HepG2 (cell line): ENCODE measurements around the gene CAB39. TPM values are rescaled to one million over a fixed set of nuclear protein-coding genes. Genes with fewer than 3 reads are reported as not detected.

Experiments
- ATAC-seq: fragments of 200-7000 bp; cut with Tn5 transposase; 3 replicates; pipeline ENCODE4 v1.9.1; 2020; ENCODE audit warnings: mild to moderate bottlenecking, moderate library complexity
- BruUV-seq: library from RNA; stranded (reverse); fragments of 400-500 nt; replicated peaks from 2 replicates; lab custom pipeline; 2021; lab: Mats Ljungman, UMichigan
- CTCF ChIA-PET: fragments of 300-600 bp; formaldehyde crosslinking; extraction: SDS; loops from one replicate; lab custom pipeline; 2021; ENCODE audit warnings: low total read pairs, inconsistent platforms, low intra/inter-chr PET ratio; lab: Yijun Ruan, JAX
- POLR2A ChIA-PET: fragments of 350-600 bp; sonication (Branson Sonifier 250); formaldehyde crosslinking; loops from one replicate; lab custom pipeline; 2020; ENCODE audit warnings: antibody characterized with exemption, inconsistent platforms; lab: Yijun Ruan, JAX
- DNase-seq: peaks from one replicate; pipeline ENCODE4 v3.0.0-alpha.2; 2015; ENCODE audit warnings: low spot score
- FAIRE-seq: peaks from 3 replicates; lab custom pipeline; 2011; peaks lifted over from hg19 to GRCh38; lab: Jason Lieb, UNC
- H2AFZ ChIP-seq: one replicate; pipeline ENCODE4 v1.6.1; 2011; ENCODE audit warnings: low read length, inconsistent platforms
- H3K27ac ChIP-seq: fragments of 300-600 bp; 3 replicates; pipeline ENCODE4 v1.8.0; 2011; ENCODE audit warnings: mixed run types, mild to moderate bottlenecking, mixed read lengths, low read length, inconsistent platforms; ENCODE audit not compliant: insufficient read depth; ENCODE audit errors: extremely low read length
- H3K27me3 ChIP-seq, 2 experiments: fragments of 200-600 bp in 1 of 2; 2 replicates in 1 of 2; 3 replicates in 1 of 2; pipeline versions ENCODE4 v1.6.0 to v1.8.0; 2011; ENCODE audit warnings: low read length in 2 of 2, mild to moderate bottlenecking in 2 of 2, moderate library complexity in 2 of 2, inconsistent platforms in 1 of 2; ENCODE audit not compliant: insufficient read depth in 2 of 2, control insufficient read depth in 1 of 2
- H3K36me3 ChIP-seq, 2 experiments: fragments of 200-600 bp in 1 of 2; replicated peaks in 1 of 2; 2 replicates in 1 of 2; 3 replicates in 1 of 2; pipeline versions ENCODE4 v1.5.1 to v1.8.0; 2011; ENCODE audit warnings: low read length in 2 of 2, inconsistent platforms in 1 of 2; ENCODE audit not compliant: insufficient read depth in 2 of 2, control insufficient read depth in 1 of 2
- H3K4me1 ChIP-seq: 2 replicates; pipeline ENCODE4 v1.5.1; 2012; ENCODE audit warnings: low read length, inconsistent platforms; ENCODE audit not compliant: insufficient read depth
- H3K4me2 ChIP-seq: 2 replicates; pipeline ENCODE4 v1.6.0; 2011; ENCODE audit warnings: low read depth, low read length, inconsistent platforms
- H3K4me3 ChIP-seq, 3 experiments: fragments of 200-600 bp in 1 of 3; sonication (generic), shearing (Covaris generic) in 1 of 3; replicated peaks in 1 of 3; 2 replicates each; pipeline ENCODE4 v1.5.1; 2011 to 2016; ENCODE audit warnings: low read length in 3 of 3, inconsistent platforms in 2 of 3, low read depth in 2 of 3, mild to moderate bottlenecking in 2 of 3, control low read depth in 1 of 3, mixed read lengths in 1 of 3; ENCODE audit not compliant: insufficient read depth in 1 of 3
- H3K79me2 ChIP-seq: one replicate; pipeline ENCODE4 v1.6.1; 2011; ENCODE audit warnings: low read length, inconsistent platforms; ENCODE audit not compliant: insufficient read depth
- H3K9ac ChIP-seq: 2 replicates; pipeline ENCODE4 v1.6.0; 2011; ENCODE audit warnings: mild to moderate bottlenecking, low read depth, low read length, inconsistent platforms; ENCODE audit not compliant: insufficient read depth
- H3K9me3 ChIP-seq: 2 replicates; pipeline ENCODE4 v1.5.1; 2012; ENCODE audit warnings: mild to moderate bottlenecking, low read length
- H4K20me1 ChIP-seq: 2 replicates; pipeline ENCODE4 v1.6.0; 2011; ENCODE audit warnings: inconsistent platforms, mild to moderate bottlenecking, low read length, moderate library complexity; ENCODE audit not compliant: insufficient read depth
- AHR ChIP-seq: IDR thresholded peaks from 2 replicates; pipeline ENCODE4 v1.6.1; 2018; ENCODE audit warnings: missing genetic modification reagents, missing compliant biosample characterization
- ASH2L ChIP-seq: fragments of 300-600, 200-600 bp; sonication (generic); IDR thresholded peaks from 2 replicates; pipeline ENCODE4 v1.7.0; 2017; ENCODE audit warnings: low read depth, mild to moderate bottlenecking, moderate library complexity, mixed read lengths, low read length; ENCODE audit not compliant: insufficient read length
- CEBPG ChIP-seq: IDR thresholded peaks from 2 replicates; pipeline ENCODE4 v1.6.1; 2016
- CHD4 ChIP-seq: fragments of 200-600 bp; sonication (generic); IDR thresholded peaks from 2 replicates; pipeline ENCODE4 v1.7.0; 2017; ENCODE audit warnings: mild to moderate bottlenecking, low read length, borderline replicate concordance
- KAT2B ChIP-seq: fragments of 150-350 bp; IDR thresholded peaks from 2 replicates; pipeline ENCODE4 v1.6.1; 2014; ENCODE audit warnings: low read depth, low read length, borderline replicate concordance
- KIAA2018 ChIP-seq: sonication (generic); formaldehyde crosslinking; IDR thresholded peaks from 2 replicates; pipeline ENCODE4 v1.5.0; 2020; ENCODE audit warnings: mild to moderate bottlenecking, missing genetic modification reagents, borderline replicate concordance
- SRSF1 ChIP-seq: fragments of 200-400 bp; formaldehyde crosslinking; optimal IDR thresholded peaks from 2 replicates; pipeline ENCODE3; 2017; ENCODE audit warnings: mild to moderate bottlenecking, low read depth, low read length, moderate library complexity
- XBP1 ChIP-seq: sonication (generic); formaldehyde crosslinking; IDR thresholded peaks from 2 replicates; pipeline ENCODE4 v1.5.0; 2020; ENCODE audit warnings: missing genetic modification reagents
- ZNF17 ChIP-seq: sonication (generic); formaldehyde crosslinking; IDR thresholded peaks from 2 replicates; pipeline ENCODE4 v1.5.0; 2020; ENCODE audit warnings: mild to moderate bottlenecking, missing genetic modification reagents
- ZNF264 ChIP-seq: sonication (generic); formaldehyde crosslinking; IDR thresholded peaks from 2 replicates; pipeline ENCODE4 v1.4.0; 2020; ENCODE audit warnings: missing genetic modification reagents
- ZNF33B ChIP-seq: sonication (generic); formaldehyde crosslinking; IDR thresholded peaks from 2 replicates; pipeline ENCODE4 v1.5.1; 2020; ENCODE audit warnings: mild to moderate bottlenecking, missing genetic modification reagents
- ZNF432 ChIP-seq: sonication (generic); formaldehyde crosslinking; IDR thresholded peaks from 2 replicates; pipeline ENCODE4 v1.5.0; 2020; ENCODE audit warnings: missing genetic modification reagents, mild to moderate bottlenecking, borderline replicate concordance
- ZNF547 ChIP-seq: sonication (generic); formaldehyde crosslinking; IDR thresholded peaks from 2 replicates; pipeline ENCODE4 v1.5.1; 2020; ENCODE audit warnings: mild to moderate bottlenecking, missing genetic modification reagents
- ZNF660 ChIP-seq: sonication (generic); formaldehyde crosslinking; IDR thresholded peaks from 2 replicates; pipeline ENCODE4 v1.5.1; 2020; ENCODE audit warnings: mild to moderate bottlenecking, low read depth, missing genetic modification reagents, borderline replicate concordance
- ZNF780A ChIP-seq: sonication (generic); formaldehyde crosslinking; IDR thresholded peaks from 2 replicates; pipeline ENCODE4 v1.8.0; 2022; ENCODE audit warnings: mild to moderate bottlenecking, missing genetic modification reagents, moderate library complexity
- WGBS: methylation state at CpG from one replicate; pipeline ENCODE4 v1.1.6; 2017; ENCODE audit warnings: low lambda C conversion rate; 5-methylcytosine and 5-hydroxymethylcytosine counted together
- in situ Hi-C: cut with HindIII; loops from 2 replicates; pipeline ENCODE4 v1.10.0; 2017; ENCODE audit warnings: low pct_unique_long_range_greater_than_20kb; ENCODE audit not compliant: extremely low pct_ligation_motif_present
- intact Hi-C: fragments of 100-400 bp; cut with micrococcal nuclease; formaldehyde crosslinking; loops from one replicate; pipeline ENCODE4 v1.10.0; 2022; ENCODE audit not compliant: unreplicated experiment
- polyA plus RNA-seq, 8 experiments: library from polyadenylated mRNA; depleted of rRNA in 3 of 8; stranded (reverse) in 7 of 8; unstranded in 1 of 8; fragments of >200 nt; fragmentation: Illumina TruSeq in 4 of 8; extraction: Trizol in 4 of 8; gene quantifications; 2 replicates each; pipeline versions ENCODE4 v1.2.1 to v1.2.3, GENCODE V29; 2011 to 2016; ENCODE audit warnings: low read depth in 4 of 8, missing spikeins in 1 of 8, mixed read lengths in 1 of 8; ENCODE audit not compliant: insufficient read depth in 1 of 8
- total RNA-seq, 5 experiments: library from RNA; depleted of rRNA; stranded (reverse); fragments of >200 nt; fragmentation: Illumina TruSeq; extraction: Trizol; gene quantifications; 2 replicates each; pipeline ENCODE4 v1.2.3, GENCODE V29; 2016; ENCODE audit warnings: low read depth in 1 of 5

Gene CAB39
- total and polyA plus RNA-seq, 2 of the 13 experiments (the other 11 are each of a cell fraction or from before 2014, with no cell fraction given): 19.3 to 45.3 TPM

- TF ChIP-seq SRSF1 (peak; percentile 56), AHR (CRISPR knock-in tag) (peak; percentile 56; the same call in 1 of the 2 replicates), CEBPG (CRISPR knock-in tag) (peak; percentile 1; the same call in 1 of the 2 replicates), XBP1 (CRISPR knock-in tag) (no peak), ZNF780A (CRISPR knock-in tag) (0 out of 2 replicates have a peak, but pooled peaks have one; percentile 10), ASH2L (no peak)
Measured at GRCh38 chr2:230864122-230864604, 151.5 kb downstream of the CAB39 start (continued).

- intact Hi-C loops: loop anchor here (2.0 to 10.0 kb wide), 2 partner anchors 56 to 190 kb away; partner anchors contain the start of gene PSMD1
- FAIRE-seq (peak; percentile 43), ATAC-seq (peak; percentile 86), DNase-seq (peak; percentile 59)
- Histone ChIP-seq H3K4me3 (peak within 1 kb of the TSS; percentile 91 to 99 (median 97)), H3K27ac (peak within 1 kb of the TSS; percentile 31), H3K79me2 (no peaks in the 10 kb centered on the region), H3K36me3 (no peaks in the 10 kb centered on the region), H2AFZ (no peak within 1 kb of the TSS), H3K9me3 (no peaks in the 10 kb centered on the region), H3K4me2 (peak within 1 kb of the TSS; percentile 81), H3K27me3 (peaks cover 0 to 16% of the 10 kb centered on the region in 2 experiments; a peak in 2 of 5 replicates), H4K20me1 (peaks cover 9% of the 10 kb centered on the region; the same call in 1 of the 2 replicates), H3K9ac (peak within 1 kb of the TSS; percentile 79), H3K4me1 (peaks cover 33% of the 10 kb centered on the region)
- BruUV-seq: TSS peak; percentile 63
- ChIA-PET CTCF (interaction anchor here (1.2 kb wide), 1 partner anchor 122 kb away, joined by 3 read pairs; no protein-coding TSS in a partner anchor), POLR2A (interaction anchor here (1.0 to 1.1 kb wide), 2 partner anchors 12 to 185 kb away, joined by 3 to 7 read pairs; no protein-coding TSS in a partner anchor)
- WGBS: 2% methylated on average over 29 of the region's 76 CpGs
- in situ Hi-C loops: no loop called here
- TF ChIP-seq KAT2B (no peak), ZNF432 (CRISPR knock-in tag) (no peak), ZNF660 (CRISPR knock-in tag) (no peak), CHD4 (no peak), KIAA2018 (CRISPR knock-in tag) (no peak), ZNF33B (no peak; the same call in 1 of the 2 replicates), ZNF17 (CRISPR knock-in tag) (no peak), ZNF547 (CRISPR knock-in tag) (peak; percentile 55; the same call in 1 of the 2 replicates), ZNF264 (CRISPR knock-in tag) (no peak)
Measured at GRCh38 chr2:230864605-230865306, 152.1 kb downstream of the CAB39 start, which contains the start of gene ITM2C. Gene ITM2C, plus strand, starts transcription at chr2:230864942. Its CDS starts 84 bp downstream, at chr2:230865026.
